Activated CD8-positive, alpha-beta T cell treated with anti-CD3 and anti-CD28 coated beads, Interleukin-2, amount 10 ng/mL, durations not matched to agents 7 days and 5 days (primary cell): ENCODE measurements around the gene HDAC9. TPM values are rescaled to one million over a fixed set of nuclear protein-coding genes. Genes with fewer than 3 reads are reported as not detected.
"Not testable (repeated sequence)": the region's sequence is repeated elsewhere in the genome, so short reads cannot be mapped to it uniquely, and the experiment has no call there.

Experiments used
- ATAC-seq: fragments of 150-1000 bp; cut with Tn5 transposase; one replicate; pipeline ENCODE4 v1.10.0; 2021; ENCODE audit warnings: moderate library complexity
- CTCF ChIA-PET: fragments of 350-600 bp; sonication (Branson Sonifier 250); formaldehyde crosslinking; loops from one replicate; lab custom pipeline; 2021; ENCODE audit warnings: antibody characterized with exemption; lab: Charles Lee
- POLR2A ChIA-PET: fragments of 350-600 bp; sonication (Branson Sonifier 250); formaldehyde crosslinking; loops from one replicate; lab custom pipeline; 2021; ENCODE audit warnings: antibody characterized with exemption; lab: Charles Lee
- DNase-seq: peaks from one replicate; pipeline ENCODE4 v3.0.0-alpha.2; 2020
- H3K27ac Mint-ChIP-seq: one replicate; pipeline ENCODE4 v1.8.0; 2021; ENCODE audit warnings: mild to moderate bottlenecking, mixed read lengths
- H3K27me3 Mint-ChIP-seq: one replicate; pipeline ENCODE4 v1.8.0; 2021; ENCODE audit warnings: low read depth, mixed read lengths
- H3K36me3 Mint-ChIP-seq: one replicate; pipeline ENCODE4 v1.8.0; 2021; ENCODE audit warnings: low read depth, mixed read lengths
- H3K4me1 Mint-ChIP-seq: one replicate; pipeline ENCODE4 v1.8.0; 2021; ENCODE audit warnings: low read depth, mixed read lengths
- H3K4me3 Mint-ChIP-seq: one replicate; pipeline ENCODE4 v1.8.0; 2021; ENCODE audit warnings: mild to moderate bottlenecking, mixed read lengths
- H3K9me3 Mint-ChIP-seq: one replicate; pipeline ENCODE4 v1.8.0; 2022; ENCODE audit warnings: mixed read lengths; ENCODE audit not compliant: insufficient read depth
- total RNA-seq, 2 experiments: library from RNA; stranded (reverse); gene quantifications; one replicate each; pipeline ENCODE4 v1.2.3, GENCODE V29; 2021

Gene HDAC9
- total RNA-seq, 2 experiments from 2014 or later = 0.92 to 1.4 TPM

DNA sequence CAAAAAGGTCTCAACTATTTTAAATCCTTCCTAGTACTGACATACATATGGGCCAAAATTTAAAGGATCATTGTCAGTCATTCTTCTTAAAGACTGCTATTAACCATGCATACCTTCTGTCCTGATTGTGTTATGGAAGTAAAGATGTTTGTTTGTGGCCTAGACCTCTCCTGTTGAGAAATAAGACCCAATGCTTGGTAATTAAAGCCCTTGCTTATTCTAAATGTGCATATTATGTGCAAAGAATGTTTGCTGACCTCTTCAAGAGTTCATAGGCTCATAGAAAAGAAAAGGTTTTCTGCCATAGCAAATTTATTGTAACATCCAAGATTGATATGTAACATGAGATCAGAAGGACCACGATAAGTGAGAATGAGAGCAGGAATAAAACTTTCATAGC lies 476.3 kb downstream of the HDAC9 start:
- no peak for DNase-seq
- no peaks in the 10 kb centered on the region for H3K36me3 Mint-ChIP-seq
- peaks cover 4% of the 10 kb centered on the region for H3K9me3 Mint-ChIP-seq
- H3K27ac Mint-ChIP-seq = no peak overlapping the region
- ATAC-seq = no peak
- CTCF ChIA-PET = no interaction called here
- POLR2A ChIA-PET = no interaction called here
- no peak overlapping the region for H3K4me3 Mint-ChIP-seq
- H3K4me1 Mint-ChIP-seq = no peaks in the 10 kb centered on the region
- no peaks in the 10 kb centered on the region for H3K27me3 Mint-ChIP-seq

GRCh38 chr7:18974803-18975202 lies 479.3 kb downstream of the HDAC9 start:
- no peak for ATAC-seq
- ChIA-PET CTCF (no interaction called here), POLR2A (no interaction called here)
- Mint-ChIP-seq H3K4me3 (no peak overlapping the region), H3K27ac (no peak overlapping the region), H3K9me3 (peaks cover 3% of the 10 kb centered on the region), H3K27me3 (no peaks in the 10 kb centered on the region), H3K4me1 (no peaks in the 10 kb centered on the region), H3K36me3 (no peaks in the 10 kb centered on the region)
- DNase-seq = no peak

GRCh38 chr7:18975276-18975675 lies 479.7 kb downstream of the HDAC9 start:
- CTCF ChIA-PET = no interaction called here
- DNase-seq = no peak
- peaks cover 5% of the 10 kb centered on the region for H3K9me3 Mint-ChIP-seq
- POLR2A ChIA-PET = no interaction called here
- H3K27me3 Mint-ChIP-seq = no peaks in the 10 kb centered on the region
- ATAC-seq = no peak
- H3K27ac Mint-ChIP-seq = no peak overlapping the region
- H3K4me1 Mint-ChIP-seq = no peaks in the 10 kb centered on the region
- H3K36me3 Mint-ChIP-seq = no peaks in the 10 kb centered on the region
- H3K4me3 Mint-ChIP-seq = no peak overlapping the region

GRCh38 chr7:18975689-18976280 lies 480.2 kb downstream of the HDAC9 start:
- ATAC-seq (no peak), DNase-seq (no peak)
- ChIA-PET POLR2A (no interaction called here), CTCF (no interaction called here)
- H3K4me3 Mint-ChIP-seq = no peak overlapping the region
- peaks cover 6% of the 10 kb centered on the region for H3K9me3 Mint-ChIP-seq
- H3K36me3 Mint-ChIP-seq = no peaks in the 10 kb centered on the region
- no peaks in the 10 kb centered on the region for H3K4me1 Mint-ChIP-seq
- H3K27ac Mint-ChIP-seq = no peak overlapping the region
- H3K27me3 Mint-ChIP-seq = no peaks in the 10 kb centered on the region

- ChIA-PET POLR2A (no interaction called here), CTCF (no interaction called here)
- Mint-ChIP-seq H3K4me3 (no peak overlapping the region), H3K9me3 (peaks cover 6% of the 10 kb centered on the region), H3K27me3 (no peaks in the 10 kb centered on the region), H3K36me3 (no peaks in the 10 kb centered on the region), H3K27ac (no peak overlapping the region), H3K4me1 (no peaks in the 10 kb centered on the region)
- DNase-seq (no peak), ATAC-seq (no peak)
These were observed 481.3 kb downstream of the HDAC9 start for GRCh38 chr7:18976715-18977471.

DNA sequence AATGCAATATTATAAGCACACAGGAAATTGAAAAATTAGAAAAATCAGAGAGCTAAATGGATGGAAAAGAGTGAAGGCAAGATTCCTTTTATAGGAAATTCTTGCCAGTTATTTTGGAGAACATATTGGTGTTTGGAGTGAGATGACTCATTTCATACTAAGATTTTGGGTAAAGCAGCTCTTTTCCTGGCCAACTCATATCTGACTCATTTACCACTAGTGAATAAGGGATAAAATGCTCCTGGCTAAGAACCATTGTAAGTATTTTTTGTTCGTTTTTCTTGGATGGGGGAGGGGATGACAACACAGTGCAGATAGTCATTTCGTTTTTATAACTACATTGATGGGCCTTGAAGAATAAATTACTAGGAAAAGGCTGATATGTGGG lies 482.6 kb downstream of the HDAC9 start:
- no peaks in the 10 kb centered on the region for H3K27me3 Mint-ChIP-seq
- CTCF ChIA-PET = no interaction called here
- no peak for DNase-seq
- peaks cover 7% of the 10 kb centered on the region for H3K9me3 Mint-ChIP-seq
- H3K4me1 Mint-ChIP-seq = no peaks in the 10 kb centered on the region
- POLR2A ChIA-PET = no interaction called here
- no peak overlapping the region for H3K27ac Mint-ChIP-seq
- H3K4me3 Mint-ChIP-seq = no peak overlapping the region
- H3K36me3 Mint-ChIP-seq = no peaks in the 10 kb centered on the region
- ATAC-seq = no peak

DNA sequence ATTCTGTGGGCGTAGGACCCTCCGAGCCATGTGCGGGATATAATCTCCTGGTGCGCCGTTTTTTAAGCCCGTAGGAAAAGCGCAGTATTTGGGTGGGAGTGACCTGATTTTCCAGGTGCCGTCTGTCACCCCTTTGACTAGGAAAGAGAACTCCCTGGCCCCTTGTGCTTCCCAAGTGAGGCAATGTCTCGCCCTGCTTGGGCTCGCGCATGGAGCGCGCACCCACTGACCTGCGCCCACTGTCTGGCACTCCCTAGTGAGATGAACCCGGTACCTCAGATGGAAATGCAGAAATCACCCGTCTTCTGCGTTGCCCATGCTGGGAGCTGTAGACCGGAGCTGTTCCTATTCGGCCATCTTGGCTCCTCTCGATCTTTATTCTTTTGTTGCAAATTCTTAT lies 495.2 kb downstream of the HDAC9 start:
- DNase-seq, H3K27me3 Mint-ChIP-seq, H3K27ac Mint-ChIP-seq, CTCF ChIA-PET, H3K4me3 Mint-ChIP-seq, H3K9me3 Mint-ChIP-seq, H3K4me1 Mint-ChIP-seq, H3K36me3 Mint-ChIP-seq, POLR2A ChIA-PET, ATAC-seq: not testable (repeated sequence)

DNA sequence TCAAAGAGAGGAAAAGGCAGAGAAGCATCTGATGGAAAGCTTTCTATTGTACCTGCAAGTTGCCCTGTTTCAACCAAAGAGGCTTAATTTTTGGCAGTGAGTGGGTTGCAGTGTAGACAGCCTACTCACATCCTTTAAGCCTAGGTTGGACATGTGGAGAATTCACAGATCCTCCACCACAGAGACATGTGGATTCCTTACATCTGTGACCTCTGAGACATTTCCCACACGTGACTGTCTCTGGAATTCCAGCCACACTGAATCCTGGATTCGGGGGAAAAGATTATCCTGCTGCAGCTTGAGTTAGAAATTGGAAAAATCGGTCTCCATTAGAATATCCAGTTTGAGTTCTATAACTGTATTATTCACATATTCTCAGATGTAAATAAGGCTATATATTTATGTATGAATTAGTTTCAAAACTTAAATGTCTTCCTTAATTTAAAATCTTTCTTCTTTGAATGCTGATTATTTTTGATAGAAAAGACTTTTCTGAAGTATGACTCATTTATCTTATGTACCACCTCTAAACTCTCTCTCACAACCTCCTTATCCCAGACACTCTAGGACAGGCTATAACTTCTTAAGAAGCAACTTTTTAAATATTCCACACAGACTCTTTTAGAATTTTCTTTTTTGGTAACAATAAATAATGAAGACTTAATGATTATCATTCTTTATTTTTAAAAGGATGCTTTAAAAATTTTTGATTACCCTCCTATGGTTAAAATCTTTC lies 498.6 kb downstream of the HDAC9 start:
- Mint-ChIP-seq H3K9me3 (no peaks in the 10 kb centered on the region), H3K27ac (no peak overlapping the region), H3K4me3 (no peak overlapping the region), H3K36me3 (no peaks in the 10 kb centered on the region), H3K4me1 (no peaks in the 10 kb centered on the region), H3K27me3 (no peaks in the 10 kb centered on the region)
- POLR2A ChIA-PET = no interaction called here
- CTCF ChIA-PET = no interaction called here
- no peak for ATAC-seq
- no peak for DNase-seq

- ChIA-PET CTCF (no interaction called here), POLR2A (no interaction called here)
- no peak for ATAC-seq
These were observed 499.7 kb downstream of the HDAC9 start for GRCh38 chr7:18995270-18995671.

DNA sequence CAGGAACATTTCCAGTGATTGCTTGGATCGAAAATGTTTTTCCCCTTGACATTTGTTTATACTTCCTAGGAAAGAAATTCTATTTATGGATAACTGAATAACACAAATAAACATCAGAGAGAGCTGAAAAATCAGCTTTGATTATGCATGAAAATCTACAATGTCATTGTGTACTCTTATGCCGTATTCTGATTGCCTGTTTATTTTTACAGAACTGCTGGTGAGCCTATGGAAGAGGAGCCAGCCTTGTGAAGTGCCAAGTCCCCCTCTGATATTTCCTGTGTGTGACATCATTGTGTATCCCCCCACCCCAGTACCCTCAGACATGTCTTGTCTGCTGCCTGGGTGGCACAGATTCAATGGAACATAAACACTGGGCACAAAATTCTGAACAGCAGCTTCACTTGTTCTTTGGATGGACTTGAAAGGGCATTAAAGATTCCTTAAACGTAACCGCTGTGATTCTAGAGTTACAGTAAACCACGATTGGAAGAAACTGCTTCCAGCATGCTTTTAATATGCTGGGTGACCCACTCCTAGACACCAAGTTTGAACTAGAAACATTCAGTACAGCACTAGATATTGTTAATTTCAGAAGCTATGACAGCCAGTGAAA lies 500.4 kb downstream of the HDAC9 start:
- Mint-ChIP-seq H3K36me3 (no peaks in the 10 kb centered on the region), H3K27me3 (no peaks in the 10 kb centered on the region), H3K27ac (no peak overlapping the region), H3K9me3 (no peaks in the 10 kb centered on the region), H3K4me3 (no peak overlapping the region), H3K4me1 (no peaks in the 10 kb centered on the region)
- POLR2A ChIA-PET = no interaction called here
- CTCF ChIA-PET = no interaction called here
- ATAC-seq (no peak), DNase-seq (no peak)

More at GRCh38 chr7:18995270-18995671, 499.7 kb downstream of the HDAC9 start:
- Mint-ChIP-seq H3K4me3 (no peak overlapping the region), H3K9me3 (no peaks in the 10 kb centered on the region), H3K27me3 (no peaks in the 10 kb centered on the region), H3K36me3 (no peaks in the 10 kb centered on the region), H3K27ac (no peak overlapping the region), H3K4me1 (no peaks in the 10 kb centered on the region)
- DNase-seq = no peak

- Mint-ChIP-seq H3K4me3 (no peak overlapping the region), H3K36me3 (no peaks in the 10 kb centered on the region), H3K4me1 (no peaks in the 10 kb centered on the region), H3K27me3 (no peaks in the 10 kb centered on the region), H3K9me3 (no peaks in the 10 kb centered on the region), H3K27ac (no peak overlapping the region)
- ATAC-seq = no peak
- POLR2A ChIA-PET = no interaction called here
- DNase-seq = no peak
- CTCF ChIA-PET = no interaction called here
These were observed 501.0 kb downstream of the HDAC9 start for GRCh38 chr7:18996583-18996982.
